ENCODE data around the gene CBLC.

DNA sequence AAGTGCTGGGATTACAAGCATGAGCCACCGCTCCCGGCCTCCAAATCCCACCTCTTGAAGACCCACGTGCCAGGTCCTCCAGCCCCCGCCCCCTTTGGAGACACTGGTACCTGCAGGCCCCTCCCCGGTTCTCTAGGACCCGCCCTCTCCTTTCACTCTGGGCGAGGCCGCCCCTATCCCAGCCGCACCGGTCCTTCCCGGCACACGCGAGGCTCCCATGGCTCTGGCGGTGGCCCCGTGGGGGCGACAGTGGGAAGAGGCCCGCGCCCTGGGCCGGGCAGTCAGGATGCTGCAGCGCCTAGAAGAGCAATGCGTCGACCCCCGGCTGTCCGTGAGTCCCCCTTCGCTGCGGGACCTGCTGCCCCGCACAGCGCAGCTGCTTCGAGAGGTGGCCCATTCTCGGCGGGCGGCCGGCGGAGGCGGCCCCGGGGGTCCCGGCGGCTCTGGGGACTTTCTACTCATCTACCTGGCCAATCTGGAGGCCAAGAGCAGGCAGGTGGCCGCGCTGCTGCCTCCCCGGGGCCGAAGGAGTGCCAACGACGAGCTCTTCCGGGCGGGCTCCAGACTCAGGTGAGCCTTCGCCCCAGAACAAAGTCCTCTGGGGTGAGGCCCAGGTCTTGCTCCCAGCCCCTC is at the start of gene CBLC:
- TF ChIP-seq, protein P1, sequence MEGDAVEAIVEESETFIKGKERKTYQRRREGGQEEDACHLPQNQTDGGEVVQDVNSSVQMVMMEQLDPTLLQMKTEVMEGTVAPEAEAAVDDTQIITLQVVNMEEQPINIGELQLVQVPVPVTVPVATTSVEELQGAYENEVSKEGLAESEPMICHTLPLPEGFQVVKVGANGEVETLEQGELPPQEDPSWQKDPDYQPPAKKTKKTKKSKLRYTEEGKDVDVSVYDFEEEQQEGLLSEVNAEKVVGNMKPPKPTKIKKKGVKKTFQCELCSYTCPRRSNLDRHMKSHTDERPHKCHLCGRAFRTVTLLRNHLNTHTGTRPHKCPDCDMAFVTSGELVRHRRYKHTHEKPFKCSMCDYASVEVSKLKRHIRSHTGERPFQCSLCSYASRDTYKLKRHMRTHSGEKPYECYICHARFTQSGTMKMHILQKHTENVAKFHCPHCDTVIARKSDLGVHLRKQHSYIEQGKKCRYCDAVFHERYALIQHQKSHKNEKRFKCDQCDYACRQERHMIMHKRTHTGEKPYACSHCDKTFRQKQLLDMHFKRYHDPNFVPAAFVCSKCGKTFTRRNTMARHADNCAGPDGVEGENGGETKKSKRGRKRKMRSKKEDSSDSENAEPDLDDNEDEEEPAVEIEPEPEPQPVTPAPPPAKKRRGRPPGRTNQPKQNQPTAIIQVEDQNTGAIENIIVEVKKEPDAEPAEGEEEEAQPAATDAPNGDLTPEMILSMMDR (conservative IDR thresholded peaks at IDR 0.05) = no peak; the same call in 1 of the 2 replicates
- TF ChIP-seq EZH2 (IDR thresholded peaks at IDR 0.05; ENCODE audit: low read depth) = no peak

Measured in PC-9 (cell line).